IMR-90 (cell line): Measurements from ENCODE around the gene PTPRN2. TPM values are rescaled to one million over a fixed set of nuclear protein-coding genes. Genes with fewer than 3 reads are reported as not detected.

Experiments used
- ATAC-seq: fragments of 200-7000 bp; cut with Tn5 transposase; 2 replicates; pipeline ENCODE4 v1.9.1; 2020; ENCODE audit warnings: low read depth, mild to moderate bottlenecking, moderate library complexity
- BruUV-seq: library from RNA; stranded (reverse); fragments of 400-500 nt; replicated peaks from 2 replicates; lab custom pipeline; 2021; lab: Mats Ljungman, UMichigan
- CTCF ChIA-PET: fragments of 300-600 bp; formaldehyde crosslinking; extraction: SDS; loops from one replicate; lab custom pipeline; 2021; ENCODE audit warnings: antibody characterized with exemption; lab: Yijun Ruan, JAX
- POLR2A ChIA-PET: fragments of 300-600 bp; sonication (Branson Sonifier 250); formaldehyde crosslinking; loops from one replicate; lab custom pipeline; 2022; ENCODE audit warnings: antibody characterized with exemption; ENCODE audit not compliant: unreplicated experiment; lab: Charles Lee
- DNase-seq: peaks from one replicate; pipeline ENCODE4 v3.0.0; 2013
- H2AFZ ChIP-seq: replicated peaks from 2 replicates; pipeline ENCODE3; 2013; ENCODE audit warnings: low read length, mild to moderate bottlenecking; ENCODE audit not compliant: poor library complexity
- H2AK5ac ChIP-seq: 2 replicates; pipeline ENCODE4 v1.6.1; 2013; ENCODE audit warnings: low read depth, low read length, inconsistent platforms
- H2AK9ac ChIP-seq: replicated peaks from 2 replicates; pipeline ENCODE3; 2013; ENCODE audit warnings: mild to moderate bottlenecking, low read depth, low read length, moderate library complexity; ENCODE audit not compliant: poor library complexity
- H2BK120ac ChIP-seq: 2 replicates; pipeline ENCODE4 v1.6.1; 2013; ENCODE audit warnings: low read depth, low read length, inconsistent platforms
- H2BK15ac ChIP-seq: 3 replicates; pipeline ENCODE4 v1.6.1; 2013; ENCODE audit warnings: low read depth, low read length, inconsistent platforms
- H2BK20ac ChIP-seq: 2 replicates; pipeline ENCODE4 v1.6.1; 2013; ENCODE audit warnings: low read depth, mild to moderate bottlenecking, inconsistent platforms, low read length, moderate library complexity
- H2BK5ac ChIP-seq: 2 replicates; pipeline ENCODE4 v1.6.1; 2013; ENCODE audit warnings: mild to moderate bottlenecking, low read depth, low read length, inconsistent platforms; ENCODE audit not compliant: poor library complexity, severe bottlenecking
- H3K14ac ChIP-seq: replicated peaks from 2 replicates; pipeline ENCODE4 v1.6.1; 2013; ENCODE audit warnings: low read depth, low read length, inconsistent platforms
- H3K18ac ChIP-seq: 2 replicates; pipeline ENCODE4 v1.6.1; 2013; ENCODE audit warnings: low read depth, low read length, control low read depth
- H3K23ac ChIP-seq: 2 replicates; pipeline ENCODE4 v1.6.1; 2013; ENCODE audit warnings: low read depth, low read length, inconsistent platforms
- H3K27ac ChIP-seq: 2 replicates; pipeline ENCODE4 v1.5.1; 2013; ENCODE audit warnings: mild to moderate bottlenecking, control low read depth, low read length; ENCODE audit not compliant: insufficient read depth
- H3K27me3 ChIP-seq: 2 replicates; pipeline ENCODE4 v1.6.1; 2013; ENCODE audit warnings: low read length; ENCODE audit not compliant: control insufficient read depth, insufficient read depth
- H3K36me3 ChIP-seq: 2 replicates; pipeline ENCODE4 v1.6.1; 2013; ENCODE audit warnings: low read length, mixed read lengths; ENCODE audit not compliant: control insufficient read depth, insufficient read depth
- H3K4ac ChIP-seq: 2 replicates; pipeline ENCODE4 v1.6.1; 2013; ENCODE audit warnings: low read depth, low read length, inconsistent platforms
- H3K4me1 ChIP-seq: 2 replicates; pipeline ENCODE4 v1.6.1; 2013; ENCODE audit warnings: low read length, mixed read lengths; ENCODE audit not compliant: control insufficient read depth, insufficient read depth
- H3K4me2 ChIP-seq: 2 replicates; pipeline ENCODE4 v1.6.1; 2013; ENCODE audit warnings: low read depth, mild to moderate bottlenecking, control low read depth, low read length, moderate library complexity
- H3K4me3 ChIP-seq: 2 replicates; pipeline ENCODE4 v1.5.1; 2013; ENCODE audit warnings: low read depth, mild to moderate bottlenecking, control low read depth, low read length, moderate library complexity; ENCODE audit not compliant: insufficient read depth
- H3K56ac ChIP-seq: 2 replicates; pipeline ENCODE4 v1.6.1; 2013; ENCODE audit warnings: low read length, inconsistent platforms; ENCODE audit not compliant: insufficient read depth; ENCODE audit errors: extremely low read depth
- H3K79me1 ChIP-seq, 2 experiments: 2 replicates each; pipeline ENCODE4 v1.6.1; 2013; ENCODE audit warnings: low read length in 2 of 2, inconsistent platforms in 1 of 2, low read depth in 1 of 2
- H3K9ac ChIP-seq: 2 replicates; pipeline ENCODE4 v1.6.1; 2013; ENCODE audit warnings: low read depth, low read length, control low read depth
- H3K9me1 ChIP-seq: 2 replicates; pipeline ENCODE4 v1.6.1; 2013; ENCODE audit warnings: low read length, inconsistent platforms; ENCODE audit not compliant: insufficient read depth
- H3K9me3 ChIP-seq: 2 replicates; pipeline ENCODE4 v1.6.1; 2013; ENCODE audit warnings: low read length; ENCODE audit not compliant: control insufficient read depth, insufficient read depth
- H4K20me1 ChIP-seq: 2 replicates; pipeline ENCODE4 v1.6.1; 2013; ENCODE audit warnings: low read length, inconsistent platforms; ENCODE audit not compliant: insufficient read depth
- H4K5ac ChIP-seq: 2 replicates; pipeline ENCODE4 v1.6.1; 2013; ENCODE audit warnings: mild to moderate bottlenecking, low read depth, low read length, control low read depth
- H4K8ac ChIP-seq, 2 experiments: 2 replicates each; pipeline ENCODE4 v1.6.1; 2013; ENCODE audit warnings: low read depth in 2 of 2, low read length in 2 of 2, control low read depth in 1 of 2, inconsistent platforms in 1 of 2
- H4K91ac ChIP-seq: 2 replicates; pipeline ENCODE4 v1.6.1; 2013; ENCODE audit warnings: low read depth, low read length, inconsistent platforms; ENCODE audit not compliant: insufficient read depth
- BHLHE40 ChIP-seq: fragments of 150-350 bp; IDR thresholded peaks from 2 replicates; pipeline ENCODE4 v1.6.1; 2016; ENCODE audit warnings: mild to moderate bottlenecking, low read depth, low read length
- CEBPB ChIP-seq: IDR thresholded peaks from 2 replicates; pipeline ENCODE4 v1.6.1; 2012; ENCODE audit warnings: low read depth, low read length, improper control_type of control experiment
- CHD1 ChIP-seq: IDR thresholded peaks from 2 replicates; pipeline ENCODE4 v1.6.1; 2012; ENCODE audit warnings: low read depth, low read length, improper control_type of control experiment
- CTCF ChIP-seq: conservative IDR thresholded peaks from 2 replicates; pipeline ENCODE4 v1.5.1; 2012; ENCODE audit warnings: mild to moderate bottlenecking, low read depth, low read length, improper control_type of control experiment
- ELK1 ChIP-seq: fragments of 150-350 bp; IDR thresholded peaks from 2 replicates; pipeline ENCODE4 v1.6.1; 2016; ENCODE audit warnings: low read depth, mild to moderate bottlenecking, low read length, moderate library complexity, borderline replicate concordance
- FOS ChIP-seq: fragments of 150-350 bp; IDR thresholded peaks from 2 replicates; pipeline ENCODE4 v1.6.1; 2016; ENCODE audit warnings: low read depth, low read length
- MAFK ChIP-seq: IDR thresholded peaks from 2 replicates; pipeline ENCODE4 v1.6.1; 2012; ENCODE audit warnings: low read depth, low read length, improper control_type of control experiment
- MAZ ChIP-seq: IDR thresholded peaks from 2 replicates; pipeline ENCODE4 v1.6.1; 2012; ENCODE audit warnings: low read depth, mild to moderate bottlenecking, low read length, improper control_type of control experiment, moderate library complexity, borderline replicate concordance
- MXI1 ChIP-seq: IDR thresholded peaks from 2 replicates; pipeline ENCODE4 v1.6.1; 2012; ENCODE audit warnings: low read depth, mild to moderate bottlenecking, low read length, moderate library complexity, borderline replicate concordance
- POLR2A ChIP-seq: IDR thresholded peaks from 2 replicates; pipeline ENCODE4 v1.6.1; 2012; ENCODE audit warnings: mild to moderate bottlenecking, low read depth, low read length
- RAD21 ChIP-seq: IDR thresholded peaks from 2 replicates; pipeline ENCODE4 v1.6.1; 2012; ENCODE audit warnings: low read length, improper control_type of control experiment
- RCOR1 ChIP-seq: IDR thresholded peaks from 2 replicates; pipeline ENCODE4 v1.6.1; 2012; ENCODE audit warnings: mild to moderate bottlenecking, low read length, improper control_type of control experiment; ENCODE audit not compliant: insufficient replicate concordance
- RFX5 ChIP-seq: IDR thresholded peaks from 2 replicates; pipeline ENCODE4 v1.8.0; 2012; ENCODE audit warnings: low read depth, mild to moderate bottlenecking, low read length, moderate library complexity
- SMC3 ChIP-seq: fragments of 150-350 bp; IDR thresholded peaks from 2 replicates; pipeline ENCODE4 v1.6.1; 2016; ENCODE audit warnings: low read depth, mild to moderate bottlenecking, antibody characterized with exemption, low read length, moderate library complexity
- USF2 ChIP-seq: fragments of 150-350 bp; IDR thresholded peaks from 2 replicates; pipeline ENCODE4 v1.6.1; 2017; ENCODE audit warnings: mild to moderate bottlenecking, antibody characterized with exemption, low read length, low read depth
- WGBS, 2 experiments: methylation state at CpG; one replicate each; pipeline versions ENCODE4 v1.1.5 to v1.1.7; 2013; ENCODE audit warnings: missing lambda C conversion rate in 2 of 2; ENCODE audit not compliant: insufficient read length in 1 of 2; ENCODE audit errors: extremely low coverage in 2 of 2; 5-methylcytosine and 5-hydroxymethylcytosine counted together
- dilution Hi-C: fragments of 300-500 bp; cut with HindIII; formaldehyde crosslinking; loops from one replicate; pipeline ENCODE4 v1.14.3; 2018; ENCODE audit warnings: low sequenced_read_pairs; ENCODE audit not compliant: unreplicated experiment
- in situ Hi-C: fragments of 300-500 bp; cut with MboI; formaldehyde crosslinking; loops from 3 replicates; pipeline ENCODE4 v1.14.3; 2019; ENCODE audit warnings: low sequenced_read_pairs, inconsistent platforms, mixed read lengths
- intact Hi-C: fragments of 100-400 bp; cut with micrococcal nuclease; formaldehyde crosslinking; loops from 2 replicates; pipeline ENCODE4 v1.10.0; 2022
- polyA plus RNA-seq, 3 experiments: library from polyadenylated mRNA; depleted of rRNA; stranded (reverse); fragments of >200 nt; gene quantifications; 2 replicates each; pipeline ENCODE4 v1.2.3, GENCODE V29; 2012; ENCODE audit warnings: low replicate concordance in 1 of 3
- total RNA-seq: library from RNA; depleted of rRNA; stranded (reverse); fragments of >200 nt; gene quantifications from 2 replicates; pipeline ENCODE4 v1.2.3, GENCODE V29; 2012

PTPRN2 gene
- total and polyA plus RNA-seq, 2 of the 4 experiments (the other 2 are of a cell fraction) = 0.03 TPM; not detected in 1

- H3K9ac ChIP-seq = no peak overlapping the region
- H4K8ac ChIP-seq = no peak overlapping the region
- no peak overlapping the region for H3K4ac ChIP-seq
- no peak overlapping the region for H3K23ac ChIP-seq
- no peak overlapping the region for H4K91ac ChIP-seq
- ChIA-PET POLR2A (no interaction called here), CTCF (no interaction called here)
- H3K9me1 ChIP-seq = no peaks in the 10 kb centered on the region
- DNase-seq = no peak
- H3K14ac ChIP-seq = no peak overlapping the region
- H2BK20ac ChIP-seq = no peak overlapping the region
- no peaks in the 10 kb centered on the region for H3K4me1 ChIP-seq
- H2BK5ac ChIP-seq = no peak overlapping the region
- no peaks in the 10 kb centered on the region for H3K36me3 ChIP-seq
- no peaks in the 10 kb centered on the region for H3K79me1 ChIP-seq
- WGBS, 2 experiments = 90% methylated on average over 2 of the region's 8 CpGs; no CpG with 5 or more reads in 1 of the 2 experiments
- no peak overlapping the region for H3K18ac ChIP-seq
- no TSS peak for BruUV-seq
- TF ChIP-seq BHLHE40 (no peak), RFX5 (no peak), MAZ (no peak), CTCF (no peak), USF2 (no peak), MAFK (no peak), CEBPB (no peak), CHD1 (no peak), SMC3 (no peak), POLR2A (no peak), RCOR1 (no peak), MXI1 (no peak), FOS (no peak), RAD21 (no peak), ELK1 (no peak)
- no peak overlapping the region for H2BK15ac ChIP-seq
- in situ Hi-C loops = no loop called here
- H2AK5ac ChIP-seq = no peak overlapping the region
- dilution Hi-C loops = no loop called here
- intact Hi-C loops = no loop called here
- ATAC-seq = no peak
- H3K27ac ChIP-seq = no peak overlapping the region
- no peak overlapping the region for H2AK9ac ChIP-seq
- H2AFZ ChIP-seq = no peak overlapping the region
- no peak overlapping the region for H4K5ac ChIP-seq
- H3K27me3 ChIP-seq = no peaks in the 10 kb centered on the region
- H3K9me3 ChIP-seq = peaks cover 53% of the 10 kb centered on the region; the same call in 1 of the 2 replicates
- no peak overlapping the region for H2BK120ac ChIP-seq
- H4K20me1 ChIP-seq = no peaks in the 10 kb centered on the region
- H3K4me2 ChIP-seq = no peak overlapping the region
- H3K56ac ChIP-seq = no peak overlapping the region
- H3K4me3 ChIP-seq = no peak overlapping the region
Measured at GRCh38 chr7:158486919-158487318, 100.7 kb downstream of the PTPRN2 start.
